Heart left ventricle (tissue), 13 donors: Measurements from ENCODE around the gene HAPLN2.

ENCODE experiments used
- POLR2A ChIP-seq, 2 donors: fragments of 450-650 bp; IDR thresholded peaks; one replicate each; pipeline ENCODE4 v1.6.1; 2017; ENCODE audit warnings: antibody characterized with exemption in 2 of 2, mild to moderate bottlenecking in 2 of 2, moderate library complexity in 2 of 2
- TF ChIP-seq, protein P1 (sequence below), 12 donors: fragments of 200-600 bp; sonication (generic) in 4 of 12; IDR thresholded peaks; one replicate each; pipeline versions ENCODE4 v1.5.0 to v1.8.0; 2018 to 2022; ENCODE audit warnings: antibody characterized with exemption in 12 of 12, mild to moderate bottlenecking in 5 of 12
- donor health status: ischemic (EF 13 %, LVEDD 7.1; RV severe dilation, severe dysfunction).
- donor health status: DM: no; HTN: yes; CAD: no.
- donor health status: DM: no; HTN: no; CAD: no.
- donor health status: ischemic (EF 25% LVEDD 6.9; RV normal size, moderate dysfunction).
- donor health status: ischemic (EF 25% LVEDD 5.7; RV mildly dilated, moderate dysfunction).
- donor health status: ischemic (EF 35%, LVEDD 5.7; RV mildly dilated, moderate dysfunction).
- donor health status: nonischemic (EF 11% LVEDD 7.7; RV severe dilation, severe dysfunction).
- donor health status: DM: yes; HTN: yes; CAD: no.
- donor health status: PGD.
- donor health status: ischemic (EF 29% LVEDD 5.4; RV normal size, mild dysfunction).
- donor health status: nonischemic (EF 23%, LVEDD 6.1; RV moderate dilation, normal function).

DNA sequence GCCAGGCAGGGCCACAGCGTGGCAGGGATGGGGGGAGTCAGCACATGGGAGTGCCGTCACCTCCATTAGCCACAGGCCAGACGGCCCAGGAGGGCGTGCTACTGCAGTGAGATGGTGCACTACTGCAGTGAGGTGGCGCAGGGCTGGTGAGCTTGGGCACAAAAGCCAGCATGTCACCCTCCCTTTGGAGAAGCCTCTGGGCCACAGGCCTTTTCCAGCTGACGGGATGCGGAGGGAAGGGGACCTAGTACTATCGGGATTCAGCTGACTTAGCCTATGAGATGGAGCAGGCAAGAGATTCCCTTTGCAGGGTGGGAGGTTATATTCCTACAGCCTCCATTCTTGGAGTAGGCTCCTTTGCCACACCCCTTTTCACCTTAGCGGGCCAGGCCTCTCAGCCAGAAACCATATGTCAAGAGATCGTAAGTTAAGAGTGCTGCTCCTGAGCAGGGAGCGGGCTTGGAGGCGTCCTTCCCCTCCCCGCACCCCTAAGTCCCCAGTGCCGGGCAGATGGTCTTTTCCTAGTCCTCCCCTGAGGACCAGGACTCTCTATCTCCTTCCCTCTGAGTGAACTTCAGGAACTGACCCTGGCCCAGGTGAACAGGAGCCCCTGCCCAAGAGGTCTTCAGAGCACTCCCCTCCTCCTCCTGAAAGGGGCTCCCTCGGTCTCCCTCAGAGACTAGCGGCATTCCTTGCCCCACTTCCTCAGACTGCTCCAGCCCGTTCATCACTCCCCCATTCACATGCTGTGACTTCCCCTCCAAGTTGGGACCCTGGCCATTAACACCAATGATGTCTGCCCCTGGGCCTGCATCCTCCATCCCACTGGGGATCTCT is 49.8 kb downstream of the HAPLN2 start:
- TF ChIP-seq, protein P1, sequence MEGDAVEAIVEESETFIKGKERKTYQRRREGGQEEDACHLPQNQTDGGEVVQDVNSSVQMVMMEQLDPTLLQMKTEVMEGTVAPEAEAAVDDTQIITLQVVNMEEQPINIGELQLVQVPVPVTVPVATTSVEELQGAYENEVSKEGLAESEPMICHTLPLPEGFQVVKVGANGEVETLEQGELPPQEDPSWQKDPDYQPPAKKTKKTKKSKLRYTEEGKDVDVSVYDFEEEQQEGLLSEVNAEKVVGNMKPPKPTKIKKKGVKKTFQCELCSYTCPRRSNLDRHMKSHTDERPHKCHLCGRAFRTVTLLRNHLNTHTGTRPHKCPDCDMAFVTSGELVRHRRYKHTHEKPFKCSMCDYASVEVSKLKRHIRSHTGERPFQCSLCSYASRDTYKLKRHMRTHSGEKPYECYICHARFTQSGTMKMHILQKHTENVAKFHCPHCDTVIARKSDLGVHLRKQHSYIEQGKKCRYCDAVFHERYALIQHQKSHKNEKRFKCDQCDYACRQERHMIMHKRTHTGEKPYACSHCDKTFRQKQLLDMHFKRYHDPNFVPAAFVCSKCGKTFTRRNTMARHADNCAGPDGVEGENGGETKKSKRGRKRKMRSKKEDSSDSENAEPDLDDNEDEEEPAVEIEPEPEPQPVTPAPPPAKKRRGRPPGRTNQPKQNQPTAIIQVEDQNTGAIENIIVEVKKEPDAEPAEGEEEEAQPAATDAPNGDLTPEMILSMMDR (IDR thresholded peaks at IDR 0.05), result no peak
- TF ChIP-seq POLR2A (IDR thresholded peaks at IDR 0.05), result no peak
